ENCODE measurements around the gene CCL22. TPM values are rescaled to one million over a fixed set of nuclear protein-coding genes. Genes with fewer than 3 reads are reported as not detected.

Gene CCL22
- total RNA-seq, 1 donor from 2014 or later, result not detected

DNA sequence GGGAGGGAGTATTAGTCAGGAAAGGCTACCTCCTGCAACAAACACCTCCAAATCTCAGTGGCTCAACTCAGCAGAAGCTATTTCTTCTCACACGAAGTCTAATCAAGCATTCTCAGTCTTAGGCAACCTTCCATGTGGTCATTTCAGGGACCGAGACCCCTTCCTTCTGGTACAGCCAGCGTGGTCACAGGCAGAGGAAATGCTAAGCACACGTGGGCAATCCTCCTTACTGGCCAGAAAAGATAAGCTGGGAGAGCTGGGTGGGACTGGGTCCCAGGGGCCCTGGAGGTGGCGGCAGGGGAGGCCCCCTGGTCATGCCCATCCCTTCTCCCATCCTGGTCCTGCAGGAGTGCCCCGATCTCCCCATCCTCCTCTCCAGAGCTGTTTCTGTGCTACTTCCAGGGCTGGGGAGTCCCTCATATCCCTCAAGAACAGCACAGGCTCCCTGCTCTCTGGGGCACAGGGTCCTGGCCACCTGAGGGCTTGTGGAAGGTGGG is 8.0 kb downstream of the CCL22 start:
- TF ChIP-seq, protein P1, sequence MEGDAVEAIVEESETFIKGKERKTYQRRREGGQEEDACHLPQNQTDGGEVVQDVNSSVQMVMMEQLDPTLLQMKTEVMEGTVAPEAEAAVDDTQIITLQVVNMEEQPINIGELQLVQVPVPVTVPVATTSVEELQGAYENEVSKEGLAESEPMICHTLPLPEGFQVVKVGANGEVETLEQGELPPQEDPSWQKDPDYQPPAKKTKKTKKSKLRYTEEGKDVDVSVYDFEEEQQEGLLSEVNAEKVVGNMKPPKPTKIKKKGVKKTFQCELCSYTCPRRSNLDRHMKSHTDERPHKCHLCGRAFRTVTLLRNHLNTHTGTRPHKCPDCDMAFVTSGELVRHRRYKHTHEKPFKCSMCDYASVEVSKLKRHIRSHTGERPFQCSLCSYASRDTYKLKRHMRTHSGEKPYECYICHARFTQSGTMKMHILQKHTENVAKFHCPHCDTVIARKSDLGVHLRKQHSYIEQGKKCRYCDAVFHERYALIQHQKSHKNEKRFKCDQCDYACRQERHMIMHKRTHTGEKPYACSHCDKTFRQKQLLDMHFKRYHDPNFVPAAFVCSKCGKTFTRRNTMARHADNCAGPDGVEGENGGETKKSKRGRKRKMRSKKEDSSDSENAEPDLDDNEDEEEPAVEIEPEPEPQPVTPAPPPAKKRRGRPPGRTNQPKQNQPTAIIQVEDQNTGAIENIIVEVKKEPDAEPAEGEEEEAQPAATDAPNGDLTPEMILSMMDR (IDR thresholded peaks at IDR 0.05; ENCODE audit: insufficient read depth, low read length, poor library complexity, severe bottlenecking), result no peak
- Histone ChIP-seq H3K27me3 (ENCODE audit: control insufficient read depth, insufficient read depth, low read length) (peaks cover 3% of the 10 kb centered on the region), H3K4me3 (ENCODE audit: low read depth, low read length) (no peak overlapping the region), H3K36me3 (ENCODE audit: control insufficient read depth, insufficient read depth, low read length) (no peaks in the 10 kb centered on the region)
- no peak for DNase-seq (ENCODE audit: low read depth)

DNA sequence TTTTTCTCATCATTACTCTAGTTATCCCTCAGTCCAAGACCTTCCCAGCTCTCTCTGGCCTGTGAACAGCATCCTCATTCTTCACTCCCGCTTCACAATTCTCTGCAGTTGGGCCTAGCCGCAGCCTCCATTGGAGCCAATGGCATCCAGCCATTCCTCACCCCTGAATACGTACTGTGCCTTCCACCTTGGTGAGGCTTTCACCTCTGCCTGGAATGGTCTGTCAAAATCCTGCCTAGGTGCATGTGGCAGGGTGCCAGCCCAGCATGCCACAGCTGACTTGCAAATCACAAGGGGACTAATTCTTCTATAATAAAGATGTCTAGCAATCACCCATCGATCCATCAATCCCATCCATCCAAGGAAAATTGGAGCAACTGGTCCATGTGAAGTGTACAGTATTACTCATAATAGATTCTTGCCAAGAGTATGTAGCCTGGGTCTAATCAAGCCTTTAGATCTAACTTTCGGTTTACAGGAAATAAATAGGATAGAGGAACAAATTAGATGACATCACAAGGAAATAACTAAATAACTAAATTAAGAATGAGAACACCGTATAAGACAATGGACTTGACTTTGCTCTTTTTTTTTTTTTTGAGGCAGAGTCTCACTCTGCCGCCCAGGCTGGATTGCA is 8.7 kb downstream of the CCL22 start:
- H3K4me3 ChIP-seq (ENCODE audit: low read depth, low read length), result no peak overlapping the region
- TF ChIP-seq, protein P1 (IDR thresholded peaks at IDR 0.05; ENCODE audit: insufficient read depth, low read length, poor library complexity, severe bottlenecking), result no peak
- DNase-seq (ENCODE audit: low read depth), result peak; percentile 35
- H3K27me3 ChIP-seq (ENCODE audit: control insufficient read depth, insufficient read depth, low read length), result peaks cover 3% of the 10 kb centered on the region
- H3K36me3 ChIP-seq (ENCODE audit: control insufficient read depth, insufficient read depth, low read length), result no peaks in the 10 kb centered on the region

DNA sequence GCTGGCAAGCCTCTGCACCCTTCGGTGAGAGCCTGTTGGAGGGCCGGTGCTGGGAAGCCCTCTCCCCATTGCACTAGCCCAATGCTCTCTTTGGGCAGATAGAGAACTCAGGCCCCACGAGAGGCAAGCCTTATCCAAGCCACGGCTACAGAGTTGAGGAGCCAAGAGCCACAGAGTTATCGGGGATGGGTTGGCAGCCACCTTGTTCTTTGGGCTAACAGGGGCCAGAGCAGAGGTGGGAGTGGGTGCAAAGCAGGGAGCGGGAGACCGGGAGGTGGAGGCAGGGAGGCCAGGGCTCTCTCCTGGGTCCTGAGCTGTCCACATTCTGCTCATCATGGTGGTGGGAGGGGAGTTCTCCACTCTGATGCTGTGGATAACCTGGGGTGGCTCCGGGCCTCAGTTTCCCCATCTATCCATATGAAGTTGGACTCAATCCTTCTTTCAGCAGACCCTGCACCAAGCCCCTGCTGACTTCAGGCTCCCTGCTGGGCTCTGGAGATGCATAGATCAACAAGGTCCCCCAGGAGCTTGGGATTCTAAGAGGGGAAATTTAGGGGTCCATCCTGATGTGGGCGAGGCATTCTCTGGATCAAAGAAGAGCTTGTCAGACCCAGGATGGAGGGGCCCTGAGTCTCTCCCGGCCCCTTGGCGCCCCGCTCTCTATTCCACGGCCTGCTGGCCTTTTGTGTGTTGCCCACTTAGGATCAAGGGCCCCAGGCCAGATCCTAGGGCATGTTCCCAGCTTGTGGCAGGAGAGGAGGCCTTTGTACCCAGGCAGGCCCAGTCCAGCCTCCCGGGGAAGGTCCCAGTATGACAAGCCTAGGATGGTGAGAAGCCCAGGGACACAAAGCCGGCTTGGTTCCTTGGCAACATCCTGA is 13.2 kb downstream of the CCL22 start:
- TF ChIP-seq, protein P1 (IDR thresholded peaks at IDR 0.05; ENCODE audit: insufficient read depth, low read length, poor library complexity, severe bottlenecking), result no peak
- Histone ChIP-seq H3K4me3 (ENCODE audit: low read depth, low read length) (peak overlapping the region; percentile 59), H3K27me3 (ENCODE audit: control insufficient read depth, insufficient read depth, low read length) (no peaks in the 10 kb centered on the region), H3K36me3 (ENCODE audit: control insufficient read depth, insufficient read depth, low read length) (no peaks in the 10 kb centered on the region)
- no peak for DNase-seq (ENCODE audit: low read depth)

DNA sequence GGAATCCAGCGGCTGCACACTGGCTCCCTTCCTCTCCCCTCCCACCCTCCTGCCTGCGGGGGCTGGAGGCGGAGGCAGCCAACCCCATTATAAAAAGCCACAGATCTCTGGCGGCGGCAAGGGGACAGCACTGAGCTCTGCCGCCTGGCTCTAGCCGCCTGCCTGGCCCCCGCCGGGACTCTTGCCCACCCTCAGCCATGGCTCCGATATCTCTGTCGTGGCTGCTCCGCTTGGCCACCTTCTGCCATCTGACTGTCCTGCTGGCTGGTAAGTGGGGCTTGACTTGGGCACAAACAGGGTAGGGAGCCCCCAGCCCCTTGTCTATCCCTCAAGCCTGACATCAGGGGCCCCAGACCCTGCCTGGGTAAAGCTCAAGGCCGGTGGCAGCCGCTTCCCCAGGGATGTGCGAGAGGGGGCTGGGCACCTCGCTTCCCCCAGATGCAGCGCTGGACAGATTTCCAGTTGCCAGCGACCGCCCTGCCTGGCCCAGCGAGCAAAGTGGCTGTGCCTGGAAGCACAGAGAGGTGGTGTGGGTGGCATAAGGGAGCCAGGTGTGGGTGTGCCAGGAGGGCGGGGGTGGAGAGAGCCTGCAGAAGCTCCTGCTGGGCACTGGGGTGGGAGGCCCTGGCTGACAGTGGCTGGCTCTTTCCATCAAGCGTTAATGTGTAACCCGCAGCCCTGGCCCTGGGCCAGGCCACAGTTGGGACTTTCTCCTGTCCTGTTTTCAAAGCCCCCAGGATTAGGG is 14.0 kb downstream of the CCL22 start, which contains the start of gene CX3CL1:
CX3CL1 (plus strand) TSS at position 119 of the 745 bp plus-strand sequence; CDS start at position 198, 79 bp downstream.
- TF ChIP-seq, protein P1 (IDR thresholded peaks at IDR 0.05; ENCODE audit: insufficient read depth, low read length, poor library complexity, severe bottlenecking), result peak; percentile 31
- Histone ChIP-seq H3K36me3 (ENCODE audit: control insufficient read depth, insufficient read depth, low read length) (no peaks in the 10 kb centered on the region), H3K27me3 (ENCODE audit: control insufficient read depth, insufficient read depth, low read length) (no peaks in the 10 kb centered on the region), H3K4me3 (ENCODE audit: low read depth, low read length) (peak within 1 kb of the TSS; percentile 59)
- peak; percentile 54 for DNase-seq (ENCODE audit: low read depth)

DNA sequence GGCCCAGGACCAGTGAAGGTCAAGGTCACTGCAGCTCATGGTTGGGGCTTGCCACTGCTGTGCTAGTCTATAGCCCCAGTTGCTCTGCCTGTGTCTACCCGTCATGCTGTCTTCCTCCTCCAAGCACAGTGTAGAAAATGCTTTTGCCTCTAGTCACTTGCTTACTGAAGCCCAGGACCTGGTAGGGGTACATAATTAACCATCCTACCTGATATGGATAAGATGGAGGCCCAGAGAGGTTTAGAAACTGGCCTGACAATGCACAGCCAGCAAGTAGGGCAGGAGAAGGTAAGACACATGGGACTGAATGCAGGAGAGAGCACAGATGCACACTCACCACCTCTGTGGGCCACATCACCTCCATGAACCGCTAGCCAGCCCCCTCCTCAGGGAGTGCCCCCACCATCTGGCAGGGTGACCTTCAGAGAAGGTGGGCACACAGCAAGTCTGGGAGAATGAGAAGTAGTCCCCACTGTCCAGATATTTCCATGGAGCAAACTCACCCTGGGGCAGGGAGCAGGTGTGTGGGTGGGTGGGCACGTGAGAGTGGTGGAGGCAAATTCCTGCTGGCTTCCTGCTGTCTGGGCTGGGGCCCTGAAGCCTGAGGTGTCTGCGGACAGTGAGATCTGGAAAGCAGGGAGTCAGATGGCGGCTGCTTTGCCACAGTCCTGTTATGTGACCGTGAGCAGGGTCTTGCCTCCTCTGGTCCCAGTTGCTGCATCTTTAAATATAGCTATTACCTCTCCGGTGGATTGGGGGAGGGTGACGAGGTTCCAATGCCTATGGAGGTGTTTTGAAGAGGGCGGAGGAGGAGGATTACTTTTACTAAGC is 14.7 kb downstream of the CCL22 start:
- Histone ChIP-seq H3K36me3 (ENCODE audit: control insufficient read depth, insufficient read depth, low read length) (no peaks in the 10 kb centered on the region), H3K27me3 (ENCODE audit: control insufficient read depth, insufficient read depth, low read length) (no peaks in the 10 kb centered on the region), H3K4me3 (ENCODE audit: low read depth, low read length) (peak overlapping the region; percentile 59)
- peak; percentile 34 for DNase-seq (ENCODE audit: low read depth)
- TF ChIP-seq, protein P1 (IDR thresholded peaks at IDR 0.05; ENCODE audit: insufficient read depth, low read length, poor library complexity, severe bottlenecking), result no peak
